SK-N-SH (cell line): ENCODE results near the gene RNF212B. TPM values are rescaled to one million over a fixed set of nuclear protein-coding genes. Genes with fewer than 3 reads are reported as not detected.

Source experiments
- CTCF ChIA-PET: fragments of 300-600, 350-600 bp; formaldehyde crosslinking; extraction: SDS; loops from one replicate; lab custom pipeline; 2021; lab: Yijun Ruan, JAX
- POLR2A ChIA-PET: fragments of 350-600 bp; sonication (Branson Sonifier 250); formaldehyde crosslinking; extraction: SDS; loops from one replicate; lab custom pipeline; 2020; ENCODE audit warnings: antibody characterized with exemption, inconsistent platforms; lab: Yijun Ruan, JAX
- DNase-seq: peaks from one replicate; pipeline ENCODE4 v3.0.0; 2012
- H2AFZ ChIP-seq: fragments of 200-600 bp; sonication (generic); 2 replicates; pipeline ENCODE4 v1.8.1; 2016; ENCODE audit warnings: antibody characterized with exemption, mild to moderate bottlenecking, low read depth
- H3F3A ChIP-seq: fragments of 200-600 bp; sonication (generic); replicated peaks from 2 replicates; pipeline ENCODE3; 2016; ENCODE audit warnings: antibody characterized with exemption, mild to moderate bottlenecking; ENCODE audit not compliant: insufficient read depth
- H3K27ac ChIP-seq, 2 experiments: fragments of 200-500 bp in 1 of 2; fragments of 200-600 bp in 1 of 2; sonication (Bioruptor generic) in 1 of 2; sonication (generic), shearing (Covaris generic) in 1 of 2; 2 replicates each; pipeline versions ENCODE4 v1.5.1 to v1.6.1; 2014 to 2016; ENCODE audit warnings: low read depth in 2 of 2, inconsistent platforms in 1 of 2, low read length in 1 of 2, mild to moderate bottlenecking in 1 of 2, mixed read lengths in 1 of 2
- H3K27me3 ChIP-seq: fragments of 200-600 bp; sonication (generic), shearing (Covaris generic); 2 replicates; pipeline ENCODE4 v1.6.1; 2016; ENCODE audit warnings: mixed run types; ENCODE audit not compliant: insufficient read depth
- H3K36me3 ChIP-seq, 2 experiments: fragments of 200-500 bp in 1 of 2; fragments of 200-600 bp in 1 of 2; sonication (Bioruptor generic) in 1 of 2; sonication (generic) in 1 of 2; replicated peaks in 1 of 2; 2 replicates each; pipeline versions ENCODE3 to v1.5.1; 2014 to 2016; ENCODE audit warnings: low read length in 1 of 2, mild to moderate bottlenecking in 1 of 2; ENCODE audit not compliant: insufficient read depth in 2 of 2, control insufficient read depth in 1 of 2
- H3K4me1 ChIP-seq, 2 experiments: fragments of 200-500 bp in 1 of 2; fragments of 200-600 bp in 1 of 2; sonication (Bioruptor generic) in 1 of 2; sonication (generic), shearing (Covaris generic) in 1 of 2; 2 replicates each; pipeline versions ENCODE4 v1.5.1 to v1.6.1; 2014 to 2016; ENCODE audit warnings: low read depth in 1 of 2, low read length in 1 of 2, mixed run types in 1 of 2; ENCODE audit not compliant: insufficient read depth in 2 of 2, control insufficient read depth in 1 of 2
- H3K4me2 ChIP-seq: fragments of 200-600 bp; sonication (generic), shearing (Covaris generic); 2 replicates; pipeline ENCODE4 v1.6.1; 2017; ENCODE audit warnings: mixed run types
- H3K4me3 ChIP-seq, 2 experiments: fragments of 200-500 bp in 1 of 2; fragments of 200-600 bp in 1 of 2; sonication (Bioruptor generic) in 1 of 2; sonication (generic), shearing (Covaris generic) in 1 of 2; 2 replicates each; pipeline versions ENCODE4 v1.5.1 to v1.8.1; 2014 to 2016; ENCODE audit warnings: low read depth in 2 of 2, inconsistent platforms in 1 of 2, low read length in 1 of 2, mild to moderate bottlenecking in 1 of 2, mixed read lengths in 1 of 2, moderate library complexity in 1 of 2
- H3K79me2 ChIP-seq: fragments of 200-600 bp; sonication (generic); 2 replicates; pipeline ENCODE4 v1.8.1; 2017; ENCODE audit warnings: mild to moderate bottlenecking; ENCODE audit not compliant: insufficient read depth
- H3K9ac ChIP-seq: fragments of 200-600 bp; sonication (generic); 2 replicates; pipeline ENCODE4 v1.6.1; 2017; ENCODE audit warnings: mixed run types
- H3K9me2 ChIP-seq: fragments of 200-600 bp; sonication (generic); 2 replicates; pipeline ENCODE4 v1.6.1; 2017; ENCODE audit warnings: mixed run types
- H3K9me3 ChIP-seq: fragments of 200-600 bp; sonication (generic); 2 replicates; pipeline ENCODE4 v1.6.1; 2017; ENCODE audit warnings: mixed run types, mild to moderate bottlenecking, moderate library complexity
- H4K20me1 ChIP-seq: fragments of 200-600 bp; sonication (generic); 2 replicates; pipeline ENCODE4 v1.6.1; 2017; ENCODE audit warnings: mild to moderate bottlenecking, mixed run types; ENCODE audit not compliant: insufficient read depth
- ELF1 ChIP-seq: IDR thresholded peaks from 2 replicates; pipeline ENCODE4 v1.4.0; 2012
- FOXJ3 ChIP-seq: sonication (generic); formaldehyde crosslinking; IDR thresholded peaks from 2 replicates; pipeline ENCODE4 v1.5.1; 2020; ENCODE audit warnings: mild to moderate bottlenecking, missing genetic modification reagents
- GABPA ChIP-seq: IDR thresholded peaks from 2 replicates; pipeline ENCODE4 v1.4.0; 2012; ENCODE audit warnings: low read depth, mild to moderate bottlenecking
- GATA2 ChIP-seq: sonication (generic); formaldehyde crosslinking; IDR thresholded peaks from 2 replicates; pipeline ENCODE4 v1.5.0; 2020; ENCODE audit warnings: mild to moderate bottlenecking, missing genetic modification reagents
- NFIC ChIP-seq: IDR thresholded peaks from 2 replicates; pipeline ENCODE4 v1.4.0; 2012; ENCODE audit warnings: borderline replicate concordance
- REST ChIP-seq: IDR thresholded peaks from 2 replicates; pipeline ENCODE4 v1.6.1; 2012; ENCODE audit warnings: mild to moderate bottlenecking, low read depth, low read length, moderate library complexity
- RXRA ChIP-seq: IDR thresholded peaks from 2 replicates; pipeline ENCODE4 v1.4.0; 2012; ENCODE audit warnings: low read depth, mild to moderate bottlenecking, borderline replicate concordance
- TAF1 ChIP-seq: IDR thresholded peaks from 2 replicates; pipeline ENCODE4 v1.6.1; 2012; ENCODE audit warnings: low read depth, mild to moderate bottlenecking, low read length, moderate library complexity, borderline replicate concordance
- TCF12 ChIP-seq: IDR thresholded peaks from 2 replicates; pipeline ENCODE4 v1.4.0; 2012
- TEAD4 ChIP-seq: IDR thresholded peaks from 2 replicates; pipeline ENCODE4 v1.4.0; 2012; ENCODE audit warnings: mild to moderate bottlenecking, borderline replicate concordance; ENCODE audit not compliant: insufficient read depth
- USF2 ChIP-seq: fragments of 150-350 bp; IDR thresholded peaks from 2 replicates; pipeline ENCODE4 v1.6.1; 2017; ENCODE audit warnings: antibody characterized with exemption, low read length, low read depth, borderline replicate concordance
- WGBS: methylation state at CpG from one replicate; pipeline ENCODE4 v1.1.6; 2017; ENCODE audit warnings: low lambda C conversion rate; 5-methylcytosine and 5-hydroxymethylcytosine counted together
- polyA plus RNA-seq, 3 experiments: library from polyadenylated mRNA; depleted of rRNA; stranded (reverse); fragments of >200 nt; gene quantifications; 2 replicates each; pipeline ENCODE4 v1.2.3, GENCODE V29; 2012
- TF ChIP-seq, protein P1 (sequence below): IDR thresholded peaks from 2 replicates; pipeline ENCODE4 v1.4.0; 2012; ENCODE audit warnings: low read depth
- TF ChIP-seq, protein P2 (sequence below): fragments of 200-600 bp; sonication (generic); IDR thresholded peaks from 2 replicates; pipeline ENCODE4 v1.6.1; 2017; ENCODE audit warnings: antibody characterized with exemption, mild to moderate bottlenecking, moderate library complexity
- TF ChIP-seq, protein P3 (sequence below): IDR thresholded peaks from 2 replicates; pipeline ENCODE4; 2012

RNF212B gene
- polyA plus RNA-seq, 1 of the 3 experiments (the other 2 are of a cell fraction) = not detected

DNA sequence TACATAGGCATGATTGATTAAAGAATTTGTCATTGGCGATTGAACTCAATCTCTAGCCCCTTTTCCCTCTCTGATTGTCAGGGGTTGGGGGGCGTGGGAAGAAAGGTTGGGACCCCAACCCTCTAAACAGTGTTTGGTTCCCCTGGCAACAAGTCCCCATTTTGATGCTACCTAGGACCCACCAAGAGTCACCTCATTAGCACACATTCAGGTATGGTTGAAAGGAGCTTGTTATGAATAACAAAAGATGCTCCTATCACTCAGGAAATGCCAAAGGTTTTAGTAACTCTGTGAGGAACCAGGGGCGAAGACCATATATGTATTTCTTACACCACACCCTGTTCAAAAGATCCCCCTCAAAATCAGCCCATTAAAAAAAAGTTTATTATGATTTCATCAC is 14.3 kb downstream of the RNF212B start:
- DNase-seq = no peak
- Histone ChIP-seq H3K4me2 (no peak overlapping the region), H3K9ac (no peak overlapping the region), H3K4me1 (no peaks in the 10 kb centered on the region), H3K27ac (no peak overlapping the region), H3K27me3 (peaks cover 42% of the 10 kb centered on the region; the same call in 1 of the 2 replicates), H3K79me2 (no peaks in the 10 kb centered on the region), H3K9me2 (no peaks in the 10 kb centered on the region), H4K20me1 (no peaks in the 10 kb centered on the region), H3K36me3 (no peaks in the 10 kb centered on the region), H2AFZ (no peak overlapping the region), H3K4me3 (no peak overlapping the region), H3F3A (no peaks in the 10 kb centered on the region), H3K9me3 (no peaks in the 10 kb centered on the region)
- CTCF ChIA-PET = interaction anchor here (1.2 kb wide), 1 partner anchor 49 kb away, joined by 3 read pairs; no protein-coding TSS in a partner anchor
- POLR2A ChIA-PET = no interaction called here
- 16% methylated on average over 3 of the region's 3 CpGs for whole genome bisulfite sequencing
- TF ChIP-seq GABPA = no peak
- TF ChIP-seq, protein P1, sequence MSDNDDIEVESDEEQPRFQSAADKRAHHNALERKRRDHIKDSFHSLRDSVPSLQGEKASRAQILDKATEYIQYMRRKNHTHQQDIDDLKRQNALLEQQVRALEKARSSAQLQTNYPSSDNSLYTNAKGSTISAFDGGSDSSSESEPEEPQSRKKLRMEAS = no peak
- TF ChIP-seq FOXJ3 (CRISPR knock-in tag) = no peak
- TF ChIP-seq TAF1 = no peak
- TF ChIP-seq ELF1 = no peak
- TF ChIP-seq, protein P2, sequence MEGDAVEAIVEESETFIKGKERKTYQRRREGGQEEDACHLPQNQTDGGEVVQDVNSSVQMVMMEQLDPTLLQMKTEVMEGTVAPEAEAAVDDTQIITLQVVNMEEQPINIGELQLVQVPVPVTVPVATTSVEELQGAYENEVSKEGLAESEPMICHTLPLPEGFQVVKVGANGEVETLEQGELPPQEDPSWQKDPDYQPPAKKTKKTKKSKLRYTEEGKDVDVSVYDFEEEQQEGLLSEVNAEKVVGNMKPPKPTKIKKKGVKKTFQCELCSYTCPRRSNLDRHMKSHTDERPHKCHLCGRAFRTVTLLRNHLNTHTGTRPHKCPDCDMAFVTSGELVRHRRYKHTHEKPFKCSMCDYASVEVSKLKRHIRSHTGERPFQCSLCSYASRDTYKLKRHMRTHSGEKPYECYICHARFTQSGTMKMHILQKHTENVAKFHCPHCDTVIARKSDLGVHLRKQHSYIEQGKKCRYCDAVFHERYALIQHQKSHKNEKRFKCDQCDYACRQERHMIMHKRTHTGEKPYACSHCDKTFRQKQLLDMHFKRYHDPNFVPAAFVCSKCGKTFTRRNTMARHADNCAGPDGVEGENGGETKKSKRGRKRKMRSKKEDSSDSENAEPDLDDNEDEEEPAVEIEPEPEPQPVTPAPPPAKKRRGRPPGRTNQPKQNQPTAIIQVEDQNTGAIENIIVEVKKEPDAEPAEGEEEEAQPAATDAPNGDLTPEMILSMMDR = no peak
- TF ChIP-seq, protein P3, sequence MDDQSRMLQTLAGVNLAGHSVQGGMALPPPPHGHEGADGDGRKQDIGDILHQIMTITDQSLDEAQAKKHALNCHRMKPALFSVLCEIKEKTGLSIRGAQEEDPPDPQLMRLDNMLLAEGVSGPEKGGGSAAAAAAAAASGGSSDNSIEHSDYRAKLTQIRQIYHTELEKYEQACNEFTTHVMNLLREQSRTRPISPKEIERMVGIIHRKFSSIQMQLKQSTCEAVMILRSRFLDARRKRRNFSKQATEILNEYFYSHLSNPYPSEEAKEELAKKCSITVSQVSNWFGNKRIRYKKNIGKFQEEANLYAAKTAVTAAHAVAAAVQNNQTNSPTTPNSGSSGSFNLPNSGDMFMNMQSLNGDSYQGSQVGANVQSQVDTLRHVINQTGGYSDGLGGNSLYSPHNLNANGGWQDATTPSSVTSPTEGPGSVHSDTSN = no peak
- TF ChIP-seq USF2 = no peak
- no peak for TF ChIP-seq RXRA

DNA sequence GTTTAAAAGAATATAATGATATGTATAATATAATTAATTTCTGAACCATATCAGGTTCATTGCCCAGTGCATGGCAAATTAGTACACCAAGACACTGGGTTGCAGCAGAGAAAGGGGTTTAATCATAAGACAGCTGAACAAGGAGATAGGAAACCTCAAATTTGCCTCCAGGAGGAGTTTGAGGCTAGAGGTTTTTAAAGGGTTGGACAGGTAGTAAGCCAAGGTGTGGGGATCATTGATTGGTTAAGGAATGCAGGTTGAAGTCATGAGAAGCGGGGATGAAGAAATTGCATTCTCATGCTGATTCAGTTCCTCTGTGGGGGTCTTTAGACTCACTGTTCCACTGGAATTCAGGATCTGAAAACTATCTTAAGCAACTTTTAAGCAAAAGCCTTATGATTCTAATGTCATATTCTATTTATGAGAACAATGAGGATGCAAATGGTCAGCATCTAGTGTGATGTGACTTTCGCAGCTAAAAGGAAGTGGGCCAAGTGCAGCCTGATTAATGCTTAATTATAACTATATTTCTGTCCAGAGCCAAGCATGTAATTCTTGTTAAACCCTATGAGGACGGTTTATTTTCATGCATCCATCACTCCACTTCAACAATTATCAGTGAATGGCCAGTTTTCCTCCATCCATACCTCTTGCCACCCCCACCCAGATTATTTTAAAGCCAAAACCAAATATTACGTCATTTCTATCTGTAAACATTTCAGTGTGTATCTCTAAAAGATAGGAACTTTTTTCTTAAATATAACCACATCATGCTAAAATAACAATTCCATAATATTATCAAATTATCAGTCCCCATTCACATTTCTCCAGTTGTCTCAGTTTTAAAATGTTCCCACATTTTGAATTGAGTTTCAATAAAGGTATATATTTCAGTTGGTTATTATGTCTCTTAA is 14.9 kb downstream of the RNF212B start:
- Histone ChIP-seq H3F3A (no peaks in the 10 kb centered on the region), H3K9me3 (no peaks in the 10 kb centered on the region), H3K9me2 (no peaks in the 10 kb centered on the region), H3K27me3 (peaks cover 41% of the 10 kb centered on the region; the same call in 1 of the 2 replicates), H3K9ac (no peak overlapping the region), H3K4me1 (no peaks in the 10 kb centered on the region), H3K36me3 (no peaks in the 10 kb centered on the region), H3K4me2 (no peak overlapping the region), H4K20me1 (no peaks in the 10 kb centered on the region), H3K27ac (no peak overlapping the region), H3K4me3 (no peak overlapping the region), H3K79me2 (no peaks in the 10 kb centered on the region), H2AFZ (no peak overlapping the region)
- TF ChIP-seq GATA2 (CRISPR knock-in tag) (no peak), FOXJ3 (CRISPR knock-in tag) (no peak), USF2 (no peak), TEAD4 (no peak), REST (no peak), TCF12 (no peak), NFIC (no peak)
- POLR2A ChIA-PET = no interaction called here
- no peak for DNase-seq
- WGBS = 24% methylated on average over 4 of the region's 4 CpGs
- CTCF ChIA-PET = interaction anchor here (1.2 kb wide), 1 partner anchor 48 kb away, joined by 3 read pairs; no protein-coding TSS in a partner anchor
